CD4-positive, alpha-beta T cell treated with Interleukin-6 for 4 hours (primary cell): ENCODE results near the gene WDFY1.

Source experiments
- DNase-seq: peaks from one replicate; pipeline ENCODE4 v3.0.0-alpha.2; 2020; ENCODE audit warnings: mixed read lengths

The WDFY1 gene

GRCh38 chr2:223853425-223853837 is 91.7 kb downstream of the WDFY1 start:
- no peak for DNase-seq

GRCh38 chr2:223852281-223852795 is 92.8 kb downstream of the WDFY1 start:
- no peak for DNase-seq

GRCh38 chr2:223847410-223847809 is 97.7 kb downstream of the WDFY1 start:
- DNase-seq: no peak

GRCh38 chr2:223846515-223846914 is 98.6 kb downstream of the WDFY1 start:
- no peak for DNase-seq

GRCh38 chr2:223841436-223842190 is 103.5 kb downstream of the WDFY1 start:
- DNase-seq: no peak

GRCh38 chr2:223837287-223838061 is 107.7 kb downstream of the WDFY1 start, which contains the start of gene AP1S3:
Gene AP1S3 (minus strand): TSS chr2:223837582. CDS start chr2:223837450, 132 bp downstream.
- peak; percentile 77 for DNase-seq

- DNase-seq: no peak
These were observed 109.2 kb downstream of the WDFY1 start for GRCh38 chr2:223835701-223836532.

- no peak for DNase-seq
These were observed 110.7 kb downstream of the WDFY1 start for GRCh38 chr2:223834431-223834830.

GRCh38 chr2:223832241-223832903 is 112.8 kb downstream of the WDFY1 start:
- DNase-seq: no peak

- no peak for DNase-seq
These were observed 116.0 kb downstream of the WDFY1 start for GRCh38 chr2:223829128-223829527.

GRCh38 chr2:223828314-223828713 is 116.8 kb downstream of the WDFY1 start:
- no peak for DNase-seq

- DNase-seq: no peak
These were observed 118.1 kb downstream of the WDFY1 start for GRCh38 chr2:223826995-223827394.
